Uterus (tissue), 4 donors: ENCODE data around the gene TMPRSS6. TPM values are rescaled to one million over a fixed set of nuclear protein-coding genes. Genes with fewer than 3 reads are reported as not detected.

Experiments used
- DNase-seq, 2 donors: peaks; one replicate each; pipeline ENCODE4 v3.0.0-alpha.2; 2019 to 2020
- H3K27ac ChIP-seq, 2 donors: fragments of 200-600 bp; sonication (generic); 1 replicate in 1 of 2; 2 replicates in 1 of 2; pipeline ENCODE4 v1.5.1; 2016 to 2018
- H3K27me3 ChIP-seq, 2 donors: fragments of 200-600 bp; sonication (generic); one replicate each; pipeline ENCODE4 v1.5.1; 2018 to 2019; ENCODE audit warnings: control low read depth in 1 of 2
- H3K36me3 ChIP-seq, 2 donors: fragments of 200-600 bp; sonication (generic); one replicate each; pipeline ENCODE4 v1.5.1; 2019; ENCODE audit warnings: control low read depth in 1 of 2
- H3K4me1 ChIP-seq, 2 donors: fragments of 200-600 bp; sonication (generic); one replicate each; pipeline ENCODE4 v1.5.1; 2018 to 2019; ENCODE audit warnings: control low read depth in 1 of 2
- H3K4me3 ChIP-seq, 2 donors: fragments of 200-600 bp; sonication (generic); 1 replicate in 1 of 2; 2 replicates in 1 of 2; pipeline ENCODE4 v1.5.1; 2018 to 2019; ENCODE audit warnings: mild to moderate bottlenecking in 1 of 2
- H3K9me3 ChIP-seq, 2 donors: fragments of 200-600 bp; sonication (generic); one replicate each; pipeline ENCODE4 v1.5.1; 2019; ENCODE audit warnings: control low read depth in 1 of 2
- POLR2A ChIP-seq, 2 donors: fragments of 450-650 bp; IDR thresholded peaks; one replicate each; pipeline ENCODE4 v1.6.1; 2016; ENCODE audit warnings: antibody characterized with exemption in 2 of 2, mild to moderate bottlenecking in 1 of 2, moderate library complexity in 1 of 2
- intact Hi-C: fragments of 100-400 bp; cut with DNase I; formaldehyde crosslinking; loops from one replicate; pipeline ENCODE4 v1.15.1; 2023; ENCODE audit warnings: low total_unique reads
- total RNA-seq, 4 donors: library from RNA; depleted of rRNA in 3 of 4; stranded (reverse); fragments of >200 nt in 3 of 4; gene quantifications; one replicate each; pipeline versions ENCODE4 v1.1.0 to v1.2.4, GENCODE V29; 2014 to 2023
- TF ChIP-seq, protein P1 (sequence below), 4 experiments: fragments of 200-600 bp in 2 of 4; fragments of 450-650 bp in 2 of 4; sonication (generic) in 2 of 4; IDR thresholded peaks; one replicate each; pipeline ENCODE4 v1.5.1; 2016 to 2019; ENCODE audit warnings: antibody characterized with exemption in 4 of 4, mild to moderate bottlenecking in 2 of 4, moderate library complexity in 1 of 4
- donor health status: DM: yes; HTN: yes; CAD: no.

TMPRSS6 gene
- total RNA-seq, 4 donors from 2014 or later: not detected

DNA sequence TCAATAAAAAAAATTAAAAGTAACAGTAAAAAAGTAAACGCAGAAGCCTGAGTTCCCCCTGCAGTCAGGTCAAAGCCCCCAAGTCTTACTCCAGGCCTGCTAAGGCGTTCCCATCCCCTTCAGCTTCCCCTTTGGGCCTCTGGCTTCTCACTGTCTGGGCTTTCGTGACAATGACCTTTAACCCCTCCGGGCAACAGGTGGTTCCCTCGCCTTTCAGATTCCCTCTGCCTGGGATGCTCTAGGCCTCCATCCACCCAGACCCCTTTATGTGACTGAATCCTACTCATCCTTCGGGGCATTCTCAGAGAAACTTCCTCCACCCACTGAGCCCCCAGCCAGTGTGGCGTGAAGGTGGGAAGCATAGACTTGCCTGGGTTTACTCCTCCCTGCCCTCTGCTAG is 82.0 kb downstream of the TMPRSS6 start:
- intact Hi-C loops: no loop called here
- no peak overlapping the region for H3K27ac ChIP-seq
- no peak overlapping the region for H3K4me3 ChIP-seq
- no peaks in the 10 kb centered on the region for H3K27me3 ChIP-seq
- no peaks in the 10 kb centered on the region for H3K4me1 ChIP-seq
- H3K9me3 ChIP-seq: no peaks in the 10 kb centered on the region
- TF ChIP-seq, protein P1, sequence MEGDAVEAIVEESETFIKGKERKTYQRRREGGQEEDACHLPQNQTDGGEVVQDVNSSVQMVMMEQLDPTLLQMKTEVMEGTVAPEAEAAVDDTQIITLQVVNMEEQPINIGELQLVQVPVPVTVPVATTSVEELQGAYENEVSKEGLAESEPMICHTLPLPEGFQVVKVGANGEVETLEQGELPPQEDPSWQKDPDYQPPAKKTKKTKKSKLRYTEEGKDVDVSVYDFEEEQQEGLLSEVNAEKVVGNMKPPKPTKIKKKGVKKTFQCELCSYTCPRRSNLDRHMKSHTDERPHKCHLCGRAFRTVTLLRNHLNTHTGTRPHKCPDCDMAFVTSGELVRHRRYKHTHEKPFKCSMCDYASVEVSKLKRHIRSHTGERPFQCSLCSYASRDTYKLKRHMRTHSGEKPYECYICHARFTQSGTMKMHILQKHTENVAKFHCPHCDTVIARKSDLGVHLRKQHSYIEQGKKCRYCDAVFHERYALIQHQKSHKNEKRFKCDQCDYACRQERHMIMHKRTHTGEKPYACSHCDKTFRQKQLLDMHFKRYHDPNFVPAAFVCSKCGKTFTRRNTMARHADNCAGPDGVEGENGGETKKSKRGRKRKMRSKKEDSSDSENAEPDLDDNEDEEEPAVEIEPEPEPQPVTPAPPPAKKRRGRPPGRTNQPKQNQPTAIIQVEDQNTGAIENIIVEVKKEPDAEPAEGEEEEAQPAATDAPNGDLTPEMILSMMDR (IDR thresholded peaks at IDR 0.05): no peak
- H3K36me3 ChIP-seq: no peaks in the 10 kb centered on the region
- DNase-seq: no peak

DNA sequence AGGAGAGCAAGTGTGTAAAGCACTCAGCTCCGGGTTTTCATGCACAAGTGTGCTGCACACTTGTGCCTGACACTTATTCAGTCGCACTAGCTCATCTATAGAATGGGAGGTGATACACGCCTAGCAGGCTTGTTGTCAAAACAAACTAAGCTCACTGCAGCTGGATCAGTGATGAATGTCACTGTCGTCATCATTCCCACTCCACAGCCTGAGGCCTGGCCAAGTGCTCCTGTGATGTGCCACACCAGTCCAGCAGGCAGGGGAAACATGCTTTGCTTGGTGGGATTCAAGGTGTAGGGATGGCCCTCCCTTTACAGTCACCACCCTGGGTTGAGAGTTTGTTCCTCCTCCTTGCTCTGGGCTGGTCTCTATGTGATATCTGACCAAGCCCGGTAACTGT is 83.2 kb downstream of the TMPRSS6 start:
- DNase-seq: no peak
- Histone ChIP-seq H3K27me3 (no peaks in the 10 kb centered on the region), H3K36me3 (no peaks in the 10 kb centered on the region), H3K9me3 (no peaks in the 10 kb centered on the region), H3K27ac (no peak overlapping the region), H3K4me1 (peaks cover 0 to under 1% of the 10 kb centered on the region in 2 donors), H3K4me3 (no peak overlapping the region)
- intact Hi-C loops: no loop called here
- TF ChIP-seq, protein P1 (IDR thresholded peaks at IDR 0.05): no peak
- TF ChIP-seq POLR2A (IDR thresholded peaks at IDR 0.05): no peak

DNA sequence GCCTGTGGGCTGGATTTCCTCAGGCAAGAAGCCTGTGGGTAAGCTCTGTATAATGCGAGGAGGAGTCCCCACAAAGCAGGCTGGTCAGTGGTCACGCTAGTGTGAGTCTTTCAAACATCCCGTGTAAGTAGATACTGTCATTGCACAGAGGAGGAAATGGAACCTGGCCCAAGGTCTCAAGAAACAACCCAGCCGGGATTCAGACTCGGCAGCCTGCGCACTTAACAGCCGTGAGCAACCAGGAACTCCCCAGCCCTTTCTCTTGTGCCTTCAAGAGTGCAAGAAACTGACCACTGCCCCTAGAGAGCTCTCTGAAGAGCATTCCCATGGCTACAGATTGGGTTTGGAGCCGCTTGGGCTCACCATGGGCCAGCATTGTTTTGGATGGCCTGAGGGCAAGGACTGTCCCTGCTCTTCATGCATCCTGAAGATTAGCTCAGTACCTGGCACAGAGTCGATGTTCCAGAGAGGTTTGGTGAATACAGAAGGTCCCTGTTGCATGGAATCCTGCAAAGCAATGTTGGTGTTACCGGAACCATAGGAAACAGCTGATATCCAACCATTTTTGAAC is 83.9 kb downstream of the TMPRSS6 start:
- no peak overlapping the region for H3K27ac ChIP-seq
- peaks cover 0 to 6% of the 10 kb centered on the region in 2 donors for H3K4me1 ChIP-seq
- no peaks in the 10 kb centered on the region for H3K9me3 ChIP-seq
- DNase-seq: no peak
- intact Hi-C loops: no loop called here
- no peaks in the 10 kb centered on the region for H3K27me3 ChIP-seq
- no peak overlapping the region for H3K4me3 ChIP-seq
- TF ChIP-seq POLR2A (IDR thresholded peaks at IDR 0.05): no peak
- TF ChIP-seq, protein P1 (IDR thresholded peaks at IDR 0.05): no peak
- no peaks in the 10 kb centered on the region for H3K36me3 ChIP-seq

DNA sequence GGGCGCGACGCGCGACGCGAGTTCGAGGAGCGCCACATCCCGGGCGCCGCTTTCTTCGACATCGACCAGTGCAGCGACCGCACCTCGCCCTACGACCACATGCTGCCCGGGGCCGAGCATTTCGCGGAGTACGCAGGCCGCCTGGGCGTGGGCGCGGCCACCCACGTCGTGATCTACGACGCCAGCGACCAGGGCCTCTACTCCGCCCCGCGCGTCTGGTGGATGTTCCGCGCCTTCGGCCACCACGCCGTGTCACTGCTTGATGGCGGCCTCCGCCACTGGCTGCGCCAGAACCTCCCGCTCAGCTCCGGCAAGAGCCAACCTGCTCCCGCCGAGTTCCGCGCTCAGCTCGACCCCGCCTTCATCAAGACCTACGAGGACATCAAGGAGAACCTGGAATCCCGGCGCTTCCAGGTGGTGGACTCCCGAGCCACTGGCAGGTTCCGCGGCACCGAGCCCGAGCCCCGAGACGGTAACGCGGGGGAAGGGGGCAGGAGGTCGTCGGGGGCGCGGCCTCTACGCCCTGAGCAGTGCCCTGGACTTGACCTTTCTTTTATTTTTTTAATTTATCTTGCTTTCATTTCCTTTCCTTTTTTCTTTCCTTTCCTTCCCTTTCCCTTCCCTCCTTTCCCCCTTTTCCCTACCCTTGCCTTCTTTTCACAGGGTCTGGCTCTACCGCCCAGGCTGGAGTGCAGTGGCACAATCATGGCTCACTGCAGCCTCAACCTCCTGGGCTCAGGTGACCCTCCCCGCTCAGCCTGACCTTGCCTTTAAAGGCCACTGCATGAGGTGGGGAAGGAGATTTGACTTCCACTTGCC is 85.0 kb downstream of the TMPRSS6 start:
- Histone ChIP-seq H3K27me3 (no peaks in the 10 kb centered on the region), H3K27ac (no peak overlapping the region), H3K36me3 (no peaks in the 10 kb centered on the region), H3K9me3 (no peaks in the 10 kb centered on the region), H3K4me1 (peaks cover 0 to 6% of the 10 kb centered on the region in 2 donors), H3K4me3 (no peak overlapping the region)
- no peak for DNase-seq
- TF ChIP-seq POLR2A (IDR thresholded peaks at IDR 0.05): no peak
- TF ChIP-seq, protein P1 (IDR thresholded peaks at IDR 0.05): no peak
- intact Hi-C loops: no loop called here

DNA sequence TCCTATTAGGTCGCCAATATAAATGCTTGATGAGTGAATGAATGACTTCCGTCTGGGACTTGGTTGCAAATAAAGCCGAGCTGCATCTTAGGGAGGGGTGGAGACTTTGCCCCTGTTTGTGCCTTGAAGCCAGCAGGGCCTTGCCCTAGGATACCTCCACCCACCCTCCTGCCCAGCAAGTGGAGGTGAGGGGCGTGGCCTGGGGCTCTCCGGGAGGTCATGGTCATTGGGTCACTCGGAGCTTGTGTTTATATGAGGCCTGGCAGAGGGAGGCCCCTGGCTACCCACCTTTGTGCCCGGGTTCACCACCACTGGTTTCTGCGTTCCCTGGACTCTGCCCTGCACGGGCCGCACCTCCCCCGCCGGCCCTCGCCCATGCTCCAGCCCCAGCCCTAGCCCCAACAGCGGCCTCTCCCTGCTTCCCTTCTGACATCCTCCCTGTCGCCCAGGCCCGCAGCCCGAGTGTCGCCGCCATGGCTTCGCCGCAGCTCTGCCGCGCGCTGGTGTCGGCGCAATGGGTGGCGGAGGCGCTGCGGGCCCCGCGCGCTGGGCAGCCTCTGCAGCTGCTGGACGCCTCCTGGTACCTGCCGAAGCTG is 85.7 kb downstream of the TMPRSS6 start:
- Histone ChIP-seq H3K9me3 (no peaks in the 10 kb centered on the region), H3K4me3 (no peak overlapping the region), H3K27ac (no peak overlapping the region), H3K36me3 (no peaks in the 10 kb centered on the region), H3K4me1 (peaks cover 0 to 6% of the 10 kb centered on the region in 2 donors), H3K27me3 (no peaks in the 10 kb centered on the region)
- no peak for DNase-seq
- intact Hi-C loops: no loop called here
- TF ChIP-seq, protein P1 (IDR thresholded peaks at IDR 0.05): no peak
- TF ChIP-seq POLR2A (IDR thresholded peaks at IDR 0.05): no peak
